ENCODE results near the gene CMIP.
"Not testable (repeated sequence)": the region's sequence is repeated elsewhere in the genome, so short reads cannot be mapped to it uniquely, and the experiment has no call there.

The CMIP gene

DNA sequence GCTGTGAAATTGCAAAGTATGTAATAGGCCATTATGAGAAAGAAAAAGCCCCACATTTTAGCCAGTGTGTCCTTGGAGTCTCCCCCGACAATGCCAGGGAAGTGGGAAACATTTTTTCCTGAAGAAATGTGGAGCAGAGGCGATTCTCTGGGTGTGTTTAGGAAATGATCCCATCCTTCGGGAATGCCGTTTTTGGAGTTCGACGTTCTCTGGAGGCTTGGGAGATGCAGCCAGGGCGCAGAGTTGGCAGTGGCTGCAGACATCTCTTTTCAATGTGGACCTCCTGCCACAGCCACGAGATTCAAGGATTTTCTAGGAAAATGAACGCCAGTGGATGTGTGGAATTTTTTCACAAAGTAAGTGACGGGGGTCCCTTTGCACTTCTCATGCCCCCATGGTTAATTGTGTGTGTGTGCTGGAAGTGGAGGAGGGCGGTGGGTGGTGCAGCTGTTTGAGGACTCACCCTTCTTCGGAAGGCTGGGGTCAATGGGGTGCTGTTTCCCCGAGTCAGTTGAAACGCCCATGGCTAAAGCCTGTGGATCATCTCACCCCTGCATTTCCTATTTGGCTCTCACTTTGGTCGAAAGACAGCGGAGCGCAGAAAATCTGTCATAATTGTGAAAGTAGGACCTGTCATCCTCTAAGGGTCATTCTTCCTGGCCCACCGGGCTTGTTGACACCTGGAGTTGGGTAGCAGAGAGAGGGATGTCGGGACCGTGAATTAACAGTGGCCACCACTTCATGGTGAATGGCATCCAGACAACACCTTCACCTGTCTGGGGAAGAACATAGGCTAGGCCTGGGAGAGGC, 73.2 kb downstream of the CMIP start:
- no peak for DNase-seq (ENCODE audit: low read depth)

DNA sequence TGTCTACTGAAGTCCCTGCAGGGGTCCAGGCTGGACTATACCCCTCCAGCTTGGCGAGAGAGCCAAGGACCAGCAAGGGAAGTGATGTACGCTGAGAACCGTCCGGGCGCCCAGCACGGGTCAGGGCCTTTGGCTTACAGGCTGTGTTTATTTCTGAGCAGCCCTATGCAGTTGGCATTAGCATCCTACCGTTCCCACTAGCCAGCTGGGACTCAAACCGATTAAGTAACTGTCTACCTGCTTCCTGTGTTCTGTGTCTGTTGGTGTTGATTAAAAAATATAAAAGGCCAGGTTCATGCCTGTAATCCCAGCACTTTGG, 73.8 kb downstream of the CMIP start:
- no peak for DNase-seq (ENCODE audit: low read depth)

DNA sequence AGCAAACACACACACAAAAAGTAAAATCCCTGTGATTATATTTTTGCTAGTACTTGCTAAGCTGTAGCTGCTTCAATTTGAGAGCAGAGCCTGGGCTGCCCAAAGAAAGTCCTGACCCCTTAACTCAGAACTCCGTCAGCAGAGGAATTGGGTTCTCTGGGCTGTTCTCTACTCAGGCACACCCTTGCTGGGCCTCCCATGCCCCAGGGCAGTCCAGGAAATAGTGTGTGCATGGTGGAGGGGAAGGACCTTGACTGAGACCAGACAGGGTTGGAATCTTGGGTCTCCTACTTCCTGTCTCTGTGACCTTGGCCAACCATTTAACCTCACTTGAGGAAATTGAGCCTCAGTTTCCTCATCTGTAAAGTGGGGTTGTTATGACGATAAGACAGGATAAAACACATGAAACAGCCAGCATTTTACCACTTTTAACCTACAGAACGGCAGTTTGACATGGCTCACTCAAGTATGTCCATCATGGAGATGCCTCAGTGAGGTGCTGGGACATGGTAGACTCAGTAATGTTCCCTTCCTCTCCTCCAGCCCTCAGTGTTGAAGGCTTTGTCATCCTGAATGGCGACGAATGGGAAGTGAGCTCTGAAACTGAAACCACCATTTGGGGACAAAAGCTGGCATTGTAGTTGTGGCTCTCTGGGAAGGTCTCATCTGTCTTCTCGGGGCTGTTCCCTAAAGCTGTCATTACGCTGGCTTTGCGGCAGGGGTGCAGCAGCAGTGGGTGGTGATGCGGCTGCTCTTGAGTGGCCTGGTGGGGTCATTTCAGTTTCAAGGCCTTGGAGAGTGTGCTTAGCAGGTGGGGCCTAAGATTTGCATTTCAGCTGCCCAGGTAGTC, 74.9 kb downstream of the CMIP start:
- no peak for DNase-seq (ENCODE audit: low read depth)

DNA sequence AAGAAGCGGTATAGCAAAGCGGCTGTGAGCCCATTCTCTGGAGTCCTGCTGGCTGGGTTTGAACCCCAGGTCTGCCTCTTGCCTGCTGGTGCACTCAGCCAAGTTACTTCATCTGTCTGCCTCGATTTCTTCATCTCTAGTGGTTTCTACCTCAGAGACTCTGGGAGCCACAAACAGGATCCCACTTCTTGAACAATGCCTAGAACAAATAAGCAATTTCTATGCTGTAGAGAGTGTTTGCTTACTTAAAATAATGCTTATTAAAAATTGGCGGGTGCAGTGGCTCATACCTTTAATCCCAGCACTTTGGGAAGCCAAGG, 75.5 kb downstream of the CMIP start:
- DNase-seq (ENCODE audit: low read depth) = no peak

DNA sequence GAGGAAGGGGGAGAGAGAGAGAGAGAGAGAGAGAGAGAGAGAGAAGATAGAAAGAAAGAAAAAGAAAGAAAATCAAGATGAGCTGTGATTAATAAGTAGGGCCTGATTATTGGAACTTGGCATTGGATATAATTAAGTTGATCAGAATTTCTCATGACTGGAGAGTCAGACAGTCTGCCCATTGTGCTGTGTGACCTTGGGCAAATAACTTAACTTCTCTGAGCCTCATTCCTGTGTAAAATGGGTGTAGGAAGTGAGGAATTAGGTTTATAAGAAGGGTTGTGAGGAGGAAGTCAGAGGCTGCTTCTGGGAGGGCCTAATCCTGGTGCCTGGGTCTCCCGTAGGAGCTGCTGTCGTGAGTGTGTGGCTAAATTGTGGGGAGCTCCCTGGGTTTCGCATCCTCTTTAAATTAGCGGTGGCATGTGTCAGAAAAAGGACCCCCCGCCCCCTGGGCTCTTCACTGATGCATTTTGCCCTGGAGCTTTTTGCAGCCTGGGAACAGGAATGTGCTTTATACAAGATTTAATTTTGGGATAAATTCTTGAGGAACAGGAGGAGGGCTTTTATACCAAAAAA, 76.0 kb downstream of the CMIP start:
- no peak for DNase-seq (ENCODE audit: low read depth)

DNA sequence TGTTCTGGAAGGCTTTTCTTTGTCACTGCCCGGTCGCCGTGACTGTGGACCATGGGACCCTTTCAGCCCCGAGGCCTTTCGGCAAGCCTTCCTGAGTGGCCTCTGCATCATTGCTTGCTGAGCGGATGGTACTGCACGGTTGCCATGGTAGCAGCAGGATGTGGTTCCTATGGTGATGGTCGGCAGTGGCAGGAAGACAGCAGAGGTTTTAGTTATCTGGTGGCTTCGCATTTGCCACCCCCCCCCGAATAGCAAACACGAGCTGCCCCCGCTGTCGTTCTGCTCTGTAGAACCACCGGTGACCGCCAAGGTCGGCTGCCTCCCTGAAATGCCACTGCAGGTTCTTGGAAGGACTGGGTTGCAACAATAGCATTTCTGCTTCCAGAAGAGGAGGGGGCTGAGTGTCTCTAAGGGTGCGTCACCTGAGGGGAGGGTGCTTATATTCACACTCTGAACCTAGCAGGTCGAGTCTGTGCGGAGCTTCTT, 76.6 kb downstream of the CMIP start:
- peak; percentile 31 for DNase-seq (ENCODE audit: low read depth)

DNA sequence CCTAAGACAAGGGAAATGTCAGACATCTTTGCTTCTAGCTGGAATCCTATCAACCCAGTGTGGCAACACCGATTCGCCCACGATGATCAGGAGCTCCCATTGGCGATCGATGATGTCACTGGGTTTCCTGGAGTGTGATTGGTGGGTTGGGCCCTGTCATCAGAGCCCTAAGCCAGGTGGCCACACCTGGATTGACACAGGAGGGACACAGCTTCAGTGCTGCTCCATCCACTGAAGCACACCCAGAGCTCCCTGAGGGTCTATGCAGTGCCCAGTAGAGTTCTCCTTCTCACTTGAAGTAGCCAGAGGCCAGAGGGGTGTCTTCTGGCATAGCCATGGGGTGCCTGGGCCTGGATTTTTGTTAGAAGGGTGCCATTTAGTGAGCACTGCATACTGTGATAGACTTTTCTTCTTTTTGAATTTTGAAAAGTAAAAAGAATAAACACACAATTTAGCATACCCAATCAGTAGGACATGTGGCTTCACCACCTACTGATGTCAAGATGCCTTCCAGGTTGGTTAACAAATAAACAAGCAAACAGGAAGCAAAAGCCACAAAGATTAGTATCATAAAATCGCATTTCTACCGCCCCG, 77.6 kb downstream of the CMIP start:
- DNase-seq (ENCODE audit: low read depth) = no peak

DNA sequence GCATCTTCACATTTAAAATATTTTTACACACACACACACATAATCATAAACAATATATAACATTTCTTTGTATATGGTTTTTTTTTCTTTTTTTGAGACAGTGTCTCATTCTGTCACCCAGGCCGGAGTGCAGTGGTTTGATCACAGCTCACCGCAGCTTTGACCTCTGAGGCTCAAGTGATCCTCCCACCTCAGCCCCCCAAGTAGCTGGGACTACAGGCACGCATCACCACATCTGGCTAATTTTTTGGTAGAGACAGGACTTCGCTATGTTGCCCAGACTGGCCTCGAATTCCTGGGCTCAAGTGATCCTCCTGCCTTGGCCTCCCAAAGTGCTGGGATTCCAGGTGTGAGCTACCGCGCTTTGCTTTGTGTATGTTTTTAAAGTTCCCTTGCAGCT, 78.2 kb downstream of the CMIP start:
- DNase-seq (ENCODE audit: low read depth) = not testable (repeated sequence)

DNA sequence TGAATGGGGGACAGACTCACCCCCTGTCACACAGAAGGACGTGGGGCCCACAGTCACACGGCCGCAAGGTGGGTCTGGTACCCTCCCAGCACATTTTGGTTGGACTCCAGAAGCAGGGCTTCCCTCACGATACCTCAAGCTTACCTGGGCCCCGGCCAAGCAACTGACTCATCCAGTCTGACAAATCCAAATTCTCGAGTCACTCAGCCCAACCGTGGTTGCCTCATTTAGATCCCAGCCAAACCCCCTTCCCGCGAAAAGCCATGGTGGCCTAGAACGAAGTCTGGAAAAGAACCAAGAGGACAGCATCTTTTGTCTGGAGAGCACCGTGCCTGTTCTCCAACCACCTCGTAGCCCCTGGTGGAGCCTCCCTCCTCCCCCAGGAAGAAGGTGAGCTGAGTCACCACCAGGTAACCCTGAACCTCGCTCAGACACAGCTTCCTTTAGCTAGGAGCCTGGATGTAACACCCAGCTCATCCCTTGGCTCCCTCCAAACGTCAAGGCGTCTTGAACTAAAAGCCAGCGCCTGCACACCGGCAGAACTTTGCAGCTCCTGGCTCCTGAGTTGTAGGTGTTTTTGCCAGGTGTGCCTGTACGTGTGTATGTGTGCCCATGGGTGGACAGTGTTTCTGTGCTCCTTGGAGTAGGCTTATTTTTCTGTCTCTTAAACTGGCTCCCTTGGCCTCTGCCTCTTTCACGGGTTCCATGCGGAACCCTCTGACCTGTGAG, 78.9 kb downstream of the CMIP start:
- DNase-seq (ENCODE audit: low read depth) = no peak

DNA sequence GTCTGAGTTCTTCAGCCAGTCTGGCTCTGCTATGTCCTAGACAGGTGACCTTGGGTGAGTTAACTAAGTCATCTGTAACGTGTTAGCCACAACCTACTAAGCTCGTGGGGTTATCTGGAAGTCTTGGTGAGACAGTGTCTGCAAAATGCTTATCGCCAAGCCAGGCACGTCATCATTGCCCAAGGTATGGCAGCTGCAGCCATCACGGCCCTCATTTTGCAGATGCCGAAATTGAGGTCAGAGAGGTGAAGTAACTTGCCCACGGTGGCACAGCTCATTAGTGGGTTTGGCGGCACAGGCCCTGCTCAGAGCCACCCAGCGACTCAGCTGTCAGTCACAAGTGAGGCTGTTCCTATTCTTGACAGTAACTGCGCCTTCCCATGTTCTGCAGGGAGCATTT, 79.8 kb downstream of the CMIP start:
- DNase-seq (ENCODE audit: low read depth) = no peak

DNA sequence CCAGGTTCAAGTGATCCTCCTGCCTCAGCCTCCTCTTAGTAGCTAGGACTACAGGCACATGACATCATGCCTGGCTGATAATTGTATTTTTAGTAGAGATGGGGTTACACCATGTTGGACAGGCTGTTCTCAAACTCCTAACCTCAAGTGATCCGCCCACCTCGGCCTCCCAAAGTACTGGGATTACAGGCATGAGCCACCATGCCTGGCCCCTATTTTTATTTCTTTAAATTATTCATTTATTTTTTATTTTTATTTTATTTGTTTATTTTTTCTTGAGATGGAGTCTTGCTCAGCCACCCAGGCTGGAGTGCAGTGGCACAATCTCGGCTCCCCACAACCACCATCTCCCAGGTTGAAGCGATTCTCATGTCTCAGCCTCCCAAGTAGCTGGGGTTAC, 80.3 kb downstream of the CMIP start:
- DNase-seq (ENCODE audit: low read depth) = not testable (repeated sequence)

DNA sequence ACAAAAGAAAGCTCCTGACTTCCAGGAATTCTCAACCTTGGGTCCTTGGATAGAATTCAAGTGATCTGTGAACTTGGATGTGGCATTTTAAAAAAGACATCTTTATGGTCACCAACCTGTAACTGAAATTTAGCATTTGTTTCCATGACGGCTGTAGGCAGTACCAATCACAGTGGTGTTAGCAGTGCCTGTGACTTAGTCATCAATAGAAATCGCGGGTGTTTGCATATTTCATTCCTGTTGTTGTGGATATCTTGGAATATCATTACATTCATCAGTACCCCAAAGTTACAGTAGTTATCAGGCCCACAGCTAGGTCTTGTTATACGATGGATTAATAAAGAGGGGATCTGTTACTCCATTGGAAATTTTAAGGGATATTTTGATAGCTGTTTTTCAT, 81.6 kb downstream of the CMIP start:
- no peak for DNase-seq (ENCODE audit: low read depth)

DNA sequence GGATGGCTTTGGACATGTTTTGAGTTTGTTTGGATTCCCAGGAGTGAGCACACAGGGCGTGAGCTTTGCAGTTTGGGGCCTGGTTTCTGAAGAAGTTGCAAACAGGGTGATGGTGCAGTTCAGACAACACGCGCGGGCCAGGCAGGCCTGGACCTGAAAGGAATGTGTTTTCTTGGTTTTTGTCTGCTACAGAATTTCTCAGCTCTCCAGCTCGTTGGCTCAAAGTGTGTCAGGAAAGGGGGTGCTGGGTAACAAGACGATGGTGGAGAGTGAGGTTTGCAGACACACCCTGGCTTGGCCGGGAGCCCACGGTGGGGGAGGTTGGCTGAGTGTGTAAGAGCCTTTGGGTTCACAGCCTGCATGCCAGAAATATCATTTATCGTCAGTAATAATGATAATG, 82.3 kb downstream of the CMIP start:
- no peak for DNase-seq (ENCODE audit: low read depth)

DNA sequence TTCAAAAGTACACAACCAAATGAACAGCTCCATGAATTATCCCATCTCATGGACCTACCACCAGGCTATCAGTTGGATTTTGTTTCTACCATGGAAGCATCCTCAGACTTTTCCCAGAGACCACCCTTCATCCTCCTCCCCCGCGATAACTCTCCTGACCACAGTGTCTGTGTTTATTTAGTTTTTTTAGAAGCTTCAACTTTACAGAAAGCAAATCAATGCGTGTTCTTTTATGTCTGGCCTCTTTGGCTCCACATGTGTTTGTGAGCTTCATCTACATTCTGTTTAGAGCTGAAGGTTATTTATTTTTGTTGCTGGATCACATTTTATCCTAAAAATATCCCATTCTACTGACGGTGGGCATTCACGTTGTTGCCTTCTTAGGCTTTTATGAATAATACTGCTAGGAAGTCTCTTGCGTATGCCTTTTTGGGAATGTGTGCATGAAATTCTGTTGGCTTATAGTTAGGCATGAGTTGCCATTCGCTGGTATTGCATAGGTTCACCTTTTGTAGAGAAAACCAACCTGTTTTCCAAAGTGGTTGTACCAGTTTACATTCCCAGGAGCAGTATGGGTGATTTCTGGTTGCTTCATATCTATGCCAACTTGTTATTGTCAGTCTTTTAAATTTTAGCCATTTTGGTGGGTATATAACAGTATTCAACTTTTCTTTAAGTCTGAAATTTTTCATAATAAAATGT, 83.0 kb downstream of the CMIP start:
- no peak for DNase-seq (ENCODE audit: low read depth)

DNA sequence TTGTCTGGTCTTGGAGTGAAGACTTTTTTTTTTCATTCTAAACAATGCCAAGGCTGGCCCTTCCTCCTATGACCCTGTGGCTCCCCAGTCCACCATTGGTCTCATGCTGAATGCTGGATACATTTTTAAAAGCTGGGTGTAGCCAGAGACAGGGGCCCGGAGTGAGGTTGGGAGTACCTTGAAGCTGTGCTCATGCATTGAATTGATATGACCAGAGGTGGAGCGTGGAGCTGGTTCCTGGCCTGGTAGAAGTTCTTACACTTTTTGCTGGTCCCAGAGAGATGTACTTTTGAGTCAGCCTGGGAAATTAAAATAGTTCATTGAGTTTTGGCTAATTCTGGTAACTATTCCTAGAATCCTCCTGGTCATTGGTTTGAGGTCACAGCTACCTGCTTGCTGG, 83.6 kb downstream of the CMIP start:
- no peak for DNase-seq (ENCODE audit: low read depth)

DNA sequence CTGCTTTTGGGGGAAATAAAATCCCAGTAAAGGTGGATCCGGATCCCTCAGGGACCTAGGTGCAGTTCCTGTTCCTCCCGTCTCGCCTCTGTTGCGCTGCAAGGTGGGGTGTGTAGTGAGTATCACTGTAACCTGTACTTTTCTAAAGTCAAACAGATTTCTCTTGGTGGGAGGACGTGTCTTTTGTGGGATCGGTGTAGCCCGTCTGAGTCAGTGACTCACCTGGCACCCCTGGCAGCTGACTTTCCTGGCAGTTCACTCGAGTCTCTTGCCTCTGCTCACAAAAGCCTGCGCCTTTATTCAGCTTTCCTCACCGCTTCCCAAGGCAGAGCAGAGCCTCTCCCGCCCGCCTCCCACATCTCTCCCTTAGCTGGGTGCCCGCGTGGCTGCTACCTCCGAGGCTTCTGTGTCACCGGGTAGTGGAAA, 85.7 kb downstream of the CMIP start:
- no peak for DNase-seq (ENCODE audit: low read depth)

DNA sequence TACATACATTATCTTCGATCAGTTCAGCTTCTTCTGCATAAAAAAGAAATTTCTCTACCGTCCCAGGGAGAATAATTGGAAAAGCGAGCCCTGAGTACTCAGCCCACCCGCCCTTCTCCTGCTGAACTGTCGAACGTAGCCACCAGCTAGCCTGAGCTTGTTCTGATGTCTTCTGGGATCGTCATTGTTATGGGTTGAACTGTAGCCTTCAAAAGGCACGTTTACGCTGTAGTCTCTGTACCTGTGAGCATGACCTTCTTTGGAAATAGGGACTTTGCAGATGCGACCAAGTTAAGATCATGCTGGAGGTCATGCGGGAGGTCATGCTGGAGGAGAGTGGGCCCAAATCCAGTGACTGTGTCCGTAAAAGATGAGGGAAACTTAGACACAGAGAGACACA, 86.2 kb downstream of the CMIP start:
- no peak for DNase-seq (ENCODE audit: low read depth)

DNA sequence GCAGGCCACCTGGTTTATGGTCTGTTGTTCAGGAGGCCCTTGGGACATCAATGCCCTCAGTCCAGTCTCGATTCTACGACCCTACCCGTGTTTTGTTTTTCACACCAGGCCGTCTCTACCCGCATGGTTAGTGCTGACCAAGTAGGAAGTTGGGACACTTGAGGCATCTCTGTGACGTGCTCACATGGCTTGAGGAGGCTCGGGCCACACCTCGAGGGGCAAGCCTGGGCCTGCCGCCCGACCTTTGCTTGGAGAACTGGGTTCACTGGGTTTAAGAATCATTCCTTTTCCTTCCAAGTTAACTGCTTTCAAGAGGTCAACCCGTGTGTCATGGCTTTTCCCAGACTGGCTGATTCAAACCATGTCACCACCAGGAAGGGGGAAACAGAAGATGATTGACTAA, 86.8 kb downstream of the CMIP start:
- DNase-seq (ENCODE audit: low read depth) = no peak

DNA sequence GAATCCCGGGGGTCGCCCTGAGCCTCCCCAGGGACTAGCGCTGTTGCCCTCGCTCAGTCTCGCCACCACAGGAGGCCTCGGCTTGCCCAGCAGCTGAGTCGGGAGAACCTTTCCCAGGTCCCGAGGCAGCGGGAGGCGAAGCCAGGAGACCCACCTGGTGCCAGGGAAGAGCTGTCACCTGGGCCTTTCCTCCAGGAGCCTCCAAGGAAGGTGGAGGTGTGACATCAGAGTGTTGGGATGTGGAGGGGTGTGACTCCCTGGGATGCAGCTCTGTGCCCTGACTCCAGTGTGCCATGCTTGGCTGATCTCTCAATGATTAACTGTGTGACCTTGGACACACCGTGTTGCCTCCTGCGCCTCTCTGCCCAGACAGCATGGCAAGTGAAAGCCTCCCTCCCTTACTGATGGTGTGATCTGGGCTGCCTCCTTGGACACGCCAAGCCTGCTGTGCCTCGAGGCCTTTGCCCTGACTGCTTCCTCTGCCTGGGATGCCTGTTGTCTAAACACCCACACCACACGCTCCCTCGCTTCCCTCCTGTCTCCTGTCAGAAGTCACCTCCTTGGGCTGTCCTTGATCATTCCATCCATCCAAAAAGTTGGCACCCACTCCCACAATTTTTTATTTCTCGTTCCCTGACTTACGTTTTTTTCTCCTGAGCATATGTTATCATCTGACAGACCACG, 88.0 kb downstream of the CMIP start:
- DNase-seq (ENCODE audit: low read depth) = no peak

DNA sequence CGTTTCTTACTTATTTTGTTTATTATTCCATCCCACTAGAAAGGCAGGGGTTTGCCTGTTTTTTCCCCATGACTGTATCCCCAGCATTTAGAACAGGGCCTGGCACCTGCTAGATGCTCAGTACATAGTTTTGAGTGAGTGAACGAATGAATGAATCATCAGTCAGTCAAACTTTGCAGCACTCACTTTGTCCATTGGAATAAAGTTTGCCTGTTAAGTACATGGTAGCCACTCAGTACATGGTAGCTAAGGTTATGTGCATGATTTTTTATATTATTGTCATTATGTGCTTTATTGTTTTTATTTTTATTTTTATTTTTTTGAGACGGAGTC, 88.5 kb downstream of the CMIP start:
- no peak for DNase-seq (ENCODE audit: low read depth)
